HepG2 (cell line): ENCODE results near the gene GRB2. TPM values are rescaled to one million over a fixed set of nuclear protein-coding genes. Genes with fewer than 3 reads are reported as not detected.

Experiments
- CTCF ChIP-seq: sonication (generic); formaldehyde crosslinking; IDR thresholded peaks from 2 replicates; pipeline ENCODE4 v1.5.0; 2020; ENCODE audit warnings: mild to moderate bottlenecking, missing genetic modification reagents, moderate library complexity
- DNMT3B ChIP-seq: conservative IDR thresholded peaks from 2 replicates; pipeline ENCODE4 v1.6.1; 2016; ENCODE audit warnings: missing biosample characterization, control low read depth
- ELF4 ChIP-seq: sonication (generic); formaldehyde crosslinking; IDR thresholded peaks from 2 replicates; pipeline ENCODE4 v1.5.0; 2020; ENCODE audit warnings: missing genetic modification reagents, mild to moderate bottlenecking, moderate library complexity, borderline replicate concordance
- IRF2 ChIP-seq: IDR thresholded peaks from 2 replicates; pipeline ENCODE4 v1.6.1; 2018; ENCODE audit warnings: missing genetic modification reagents, missing compliant biosample characterization
- MAZ ChIP-seq, 2 experiments: sonication (generic) in 1 of 2; formaldehyde crosslinking in 1 of 2; IDR thresholded peaks; 2 replicates each; pipeline versions ENCODE4 v1.5.0 to v1.6.1; 2012 to 2020; ENCODE audit warnings: low read depth in 2 of 2, mild to moderate bottlenecking in 2 of 2, borderline replicate concordance in 1 of 2, improper control_type of control experiment in 1 of 2, low read length in 1 of 2, missing genetic modification reagents in 1 of 2, moderate library complexity in 1 of 2
- MLLT10 ChIP-seq: sonication (generic); formaldehyde crosslinking; IDR thresholded peaks from 2 replicates; pipeline ENCODE4 v1.4.0; 2020; ENCODE audit warnings: missing genetic modification reagents
- TCF7 ChIP-seq: sonication (generic); IDR thresholded peaks from 2 replicates; pipeline ENCODE4 v1.6.1; 2016; ENCODE audit warnings: antibody characterized with exemption, low read depth
- TSC22D2 ChIP-seq: sonication (generic); formaldehyde crosslinking; IDR thresholded peaks from 2 replicates; pipeline ENCODE4 v1.5.1; 2020; ENCODE audit warnings: missing genetic modification reagents, mild to moderate bottlenecking, borderline replicate concordance
- ZNF180 ChIP-seq: sonication (generic); formaldehyde crosslinking; IDR thresholded peaks from 2 replicates; pipeline ENCODE4 v1.4.0; 2020; ENCODE audit warnings: low read depth, missing genetic modification reagents, borderline replicate concordance
- ZNF670 ChIP-seq: sonication (generic); formaldehyde crosslinking; IDR thresholded peaks from 2 replicates; pipeline ENCODE4 v1.8.0; 2022; ENCODE audit warnings: mild to moderate bottlenecking, missing genetic modification reagents, borderline replicate concordance
- polyA plus RNA-seq, 8 experiments: library from polyadenylated mRNA; depleted of rRNA in 3 of 8; stranded (reverse) in 7 of 8; unstranded in 1 of 8; fragments of >200 nt; fragmentation: Illumina TruSeq in 4 of 8; extraction: Trizol in 4 of 8; gene quantifications; 2 replicates each; pipeline versions ENCODE4 v1.2.1 to v1.2.3, GENCODE V29; 2011 to 2016; ENCODE audit warnings: low read depth in 4 of 8, missing spikeins in 1 of 8, mixed read lengths in 1 of 8; ENCODE audit not compliant: insufficient read depth in 1 of 8
- total RNA-seq, 5 experiments: library from RNA; depleted of rRNA; stranded (reverse); fragments of >200 nt; fragmentation: Illumina TruSeq; extraction: Trizol; gene quantifications; 2 replicates each; pipeline ENCODE4 v1.2.3, GENCODE V29; 2016; ENCODE audit warnings: low read depth in 1 of 5
- TF ChIP-seq, protein P1 (sequence below): IDR thresholded peaks from 2 replicates; pipeline ENCODE4 v1.4.0; 2020; ENCODE audit warnings: mild to moderate bottlenecking, missing genetic modification reagents
- TF ChIP-seq, protein P2 (sequence below): sonication (generic); formaldehyde crosslinking; IDR thresholded peaks from 2 replicates; pipeline ENCODE4 v1.5.1; 2020; ENCODE audit warnings: mild to moderate bottlenecking, missing genetic modification reagents, borderline replicate concordance
- TF ChIP-seq, protein P3 (sequence below): sonication (generic); formaldehyde crosslinking; IDR thresholded peaks from 2 replicates; pipeline ENCODE4 v1.8.1; 2023; ENCODE audit warnings: mild to moderate bottlenecking, missing genetic modification reagents, borderline replicate concordance
- TF ChIP-seq, protein P4 (sequence below): sonication (generic); formaldehyde crosslinking; IDR thresholded peaks from 2 replicates; pipeline ENCODE4 v1.5.1; 2020; ENCODE audit warnings: mild to moderate bottlenecking, missing genetic modification reagents, moderate library complexity

Gene GRB2
- total and polyA plus RNA-seq, 2 of the 13 experiments (the other 11 are each of a cell fraction or from before 2014, with no cell fraction given) = 84.6 to 92.3 TPM

- peak; percentile 83; the same call in 1 of the 2 replicates for TF ChIP-seq ELF4 (CRISPR knock-in tag)
- TF ChIP-seq DNMT3B (CRISPR knock-in tag) = no peak
- TF ChIP-seq, protein P1, sequence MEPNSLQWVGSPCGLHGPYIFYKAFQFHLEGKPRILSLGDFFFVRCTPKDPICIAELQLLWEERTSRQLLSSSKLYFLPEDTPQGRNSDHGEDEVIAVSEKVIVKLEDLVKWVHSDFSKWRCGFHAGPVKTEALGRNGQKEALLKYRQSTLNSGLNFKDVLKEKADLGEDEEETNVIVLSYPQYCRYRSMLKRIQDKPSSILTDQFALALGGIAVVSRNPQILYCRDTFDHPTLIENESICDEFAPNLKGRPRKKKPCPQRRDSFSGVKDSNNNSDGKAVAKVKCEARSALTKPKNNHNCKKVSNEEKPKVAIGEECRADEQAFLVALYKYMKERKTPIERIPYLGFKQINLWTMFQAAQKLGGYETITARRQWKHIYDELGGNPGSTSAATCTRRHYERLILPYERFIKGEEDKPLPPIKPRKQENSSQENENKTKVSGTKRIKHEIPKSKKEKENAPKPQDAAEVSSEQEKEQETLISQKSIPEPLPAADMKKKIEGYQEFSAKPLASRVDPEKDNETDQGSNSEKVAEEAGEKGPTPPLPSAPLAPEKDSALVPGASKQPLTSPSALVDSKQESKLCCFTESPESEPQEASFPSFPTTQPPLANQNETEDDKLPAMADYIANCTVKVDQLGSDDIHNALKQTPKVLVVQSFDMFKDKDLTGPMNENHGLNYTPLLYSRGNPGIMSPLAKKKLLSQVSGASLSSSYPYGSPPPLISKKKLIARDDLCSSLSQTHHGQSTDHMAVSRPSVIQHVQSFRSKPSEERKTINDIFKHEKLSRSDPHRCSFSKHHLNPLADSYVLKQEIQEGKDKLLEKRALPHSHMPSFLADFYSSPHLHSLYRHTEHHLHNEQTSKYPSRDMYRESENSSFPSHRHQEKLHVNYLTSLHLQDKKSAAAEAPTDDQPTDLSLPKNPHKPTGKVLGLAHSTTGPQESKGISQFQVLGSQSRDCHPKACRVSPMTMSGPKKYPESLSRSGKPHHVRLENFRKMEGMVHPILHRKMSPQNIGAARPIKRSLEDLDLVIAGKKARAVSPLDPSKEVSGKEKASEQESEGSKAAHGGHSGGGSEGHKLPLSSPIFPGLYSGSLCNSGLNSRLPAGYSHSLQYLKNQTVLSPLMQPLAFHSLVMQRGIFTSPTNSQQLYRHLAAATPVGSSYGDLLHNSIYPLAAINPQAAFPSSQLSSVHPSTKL (CRISPR knock-in tag) = peak; percentile 61; the same call in 1 of the 2 replicates
- no peak for TF ChIP-seq ZNF180 (CRISPR knock-in tag)
- TF ChIP-seq TSC22D2 (CRISPR knock-in tag) = peak; percentile 84; the same call in 1 of the 2 replicates
- TF ChIP-seq TCF7 = peak; percentile 44; the same call in 1 of the 2 replicates
- no peak for TF ChIP-seq ZNF670 (CRISPR knock-in tag)
- peak; percentile 44 for TF ChIP-seq CTCF
- TF ChIP-seq, protein P2, sequence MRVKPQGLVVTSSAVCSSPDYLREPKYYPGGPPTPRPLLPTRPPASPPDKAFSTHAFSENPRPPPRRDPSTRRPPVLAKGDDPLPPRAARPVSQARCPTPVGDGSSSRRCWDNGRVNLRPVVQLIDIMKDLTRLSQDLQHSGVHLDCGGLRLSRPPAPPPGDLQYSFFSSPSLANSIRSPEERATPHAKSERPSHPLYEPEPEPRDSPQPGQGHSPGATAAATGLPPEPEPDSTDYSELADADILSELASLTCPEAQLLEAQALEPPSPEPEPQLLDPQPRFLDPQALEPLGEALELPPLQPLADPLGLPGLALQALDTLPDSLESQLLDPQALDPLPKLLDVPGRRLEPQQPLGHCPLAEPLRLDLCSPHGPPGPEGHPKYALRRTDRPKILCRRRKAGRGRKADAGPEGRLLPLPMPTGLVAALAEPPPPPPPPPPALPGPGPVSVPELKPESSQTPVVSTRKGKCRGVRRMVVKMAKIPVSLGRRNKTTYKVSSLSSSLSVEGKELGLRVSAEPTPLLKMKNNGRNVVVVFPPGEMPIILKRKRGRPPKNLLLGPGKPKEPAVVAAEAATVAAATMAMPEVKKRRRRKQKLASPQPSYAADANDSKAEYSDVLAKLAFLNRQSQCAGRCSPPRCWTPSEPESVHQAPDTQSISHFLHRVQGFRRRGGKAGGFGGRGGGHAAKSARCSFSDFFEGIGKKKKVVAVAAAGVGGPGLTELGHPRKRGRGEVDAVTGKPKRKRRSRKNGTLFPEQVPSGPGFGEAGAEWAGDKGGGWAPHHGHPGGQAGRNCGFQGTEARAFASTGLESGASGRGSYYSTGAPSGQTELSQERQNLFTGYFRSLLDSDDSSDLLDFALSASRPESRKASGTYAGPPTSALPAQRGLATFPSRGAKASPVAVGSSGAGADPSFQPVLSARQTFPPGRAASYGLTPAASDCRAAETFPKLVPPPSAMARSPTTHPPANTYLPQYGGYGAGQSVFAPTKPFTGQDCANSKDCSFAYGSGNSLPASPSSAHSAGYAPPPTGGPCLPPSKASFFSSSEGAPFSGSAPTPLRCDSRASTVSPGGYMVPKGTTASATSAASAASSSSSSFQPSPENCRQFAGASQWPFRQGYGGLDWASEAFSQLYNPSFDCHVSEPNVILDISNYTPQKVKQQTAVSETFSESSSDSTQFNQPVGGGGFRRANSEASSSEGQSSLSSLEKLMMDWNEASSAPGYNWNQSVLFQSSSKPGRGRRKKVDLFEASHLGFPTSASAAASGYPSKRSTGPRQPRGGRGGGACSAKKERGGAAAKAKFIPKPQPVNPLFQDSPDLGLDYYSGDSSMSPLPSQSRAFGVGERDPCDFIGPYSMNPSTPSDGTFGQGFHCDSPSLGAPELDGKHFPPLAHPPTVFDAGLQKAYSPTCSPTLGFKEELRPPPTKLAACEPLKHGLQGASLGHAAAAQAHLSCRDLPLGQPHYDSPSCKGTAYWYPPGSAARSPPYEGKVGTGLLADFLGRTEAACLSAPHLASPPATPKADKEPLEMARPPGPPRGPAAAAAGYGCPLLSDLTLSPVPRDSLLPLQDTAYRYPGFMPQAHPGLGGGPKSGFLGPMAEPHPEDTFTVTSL (CRISPR knock-in tag) = no peak
- TF ChIP-seq, protein P3, sequence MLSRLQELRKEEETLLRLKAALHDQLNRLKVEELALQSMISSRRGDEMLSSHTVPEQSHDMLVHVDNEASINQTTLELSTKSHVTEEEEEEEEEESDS (CRISPR knock-in tag) = no peak
- TF ChIP-seq MAZ (IDR thresholded peaks at IDR 0.05; ENCODE audit: borderline replicate concordance, low read depth, low read length) = peak; percentile 98
- peak; percentile 71 for TF ChIP-seq MAZ (CRISPR knock-in tag; IDR thresholded peaks at IDR 0.05; ENCODE audit: low read depth)
- peak; percentile 24 for TF ChIP-seq IRF2
- no peak for TF ChIP-seq MLLT10
- TF ChIP-seq, protein P4, sequence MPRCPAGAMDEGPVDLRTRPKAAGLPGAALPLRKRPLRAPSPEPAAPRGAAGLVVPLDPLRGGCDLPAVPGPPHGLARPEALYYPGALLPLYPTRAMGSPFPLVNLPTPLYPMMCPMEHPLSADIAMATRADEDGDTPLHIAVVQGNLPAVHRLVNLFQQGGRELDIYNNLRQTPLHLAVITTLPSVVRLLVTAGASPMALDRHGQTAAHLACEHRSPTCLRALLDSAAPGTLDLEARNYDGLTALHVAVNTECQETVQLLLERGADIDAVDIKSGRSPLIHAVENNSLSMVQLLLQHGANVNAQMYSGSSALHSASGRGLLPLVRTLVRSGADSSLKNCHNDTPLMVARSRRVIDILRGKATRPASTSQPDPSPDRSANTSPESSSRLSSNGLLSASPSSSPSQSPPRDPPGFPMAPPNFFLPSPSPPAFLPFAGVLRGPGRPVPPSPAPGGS (CRISPR knock-in tag) = 0 out of 2 replicates have a peak, but pooled peaks have one; percentile 45
These were observed 11.8 kb downstream of the GRB2 start (continued) for GRCh38 chr17:75393523-75394331.
